ENCODE results near the gene DCAF7.

DNA sequence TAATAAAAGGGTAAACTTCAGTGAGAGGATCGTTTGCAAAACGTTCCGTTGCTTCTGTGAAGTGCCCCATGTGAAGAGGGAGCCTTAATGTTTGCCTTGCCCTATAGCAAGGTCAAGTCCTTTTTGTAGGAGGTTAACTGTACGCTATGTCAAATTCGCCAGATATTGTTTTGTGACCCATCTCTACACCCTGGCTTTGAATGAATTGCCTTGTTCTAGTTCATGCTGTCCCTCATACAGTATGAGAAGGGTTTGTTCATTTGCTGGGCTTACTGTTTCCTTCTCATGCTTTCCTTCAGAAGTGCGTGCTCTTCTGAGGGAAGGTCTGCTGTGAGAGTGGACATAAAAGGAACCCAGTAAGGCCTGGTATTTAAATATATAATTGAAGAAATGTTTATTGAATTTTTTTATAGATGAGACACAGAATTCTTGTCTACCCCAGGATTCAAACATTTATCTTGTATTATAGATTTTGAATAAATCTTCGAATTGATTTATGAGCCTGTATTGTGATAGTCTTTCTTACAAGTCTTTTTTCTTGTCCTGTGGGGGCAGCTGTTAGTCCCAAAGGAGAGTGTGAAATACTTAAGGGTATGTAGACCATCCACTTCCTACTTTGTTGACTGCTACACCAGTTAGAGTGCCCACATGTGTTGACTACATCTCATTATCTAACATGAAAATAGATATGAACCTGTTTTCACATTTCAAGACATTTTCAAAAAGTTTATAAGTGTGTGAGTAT is 73.7 kb downstream of the DCAF7 start:
- no peak for TF ChIP-seq ZNF274 (IDR thresholded peaks at IDR 0.05; ENCODE audit: low read depth, low read length)
- no peak for TF ChIP-seq SUZ12 (IDR thresholded peaks at IDR 0.05; ENCODE audit: extremely low read depth, insufficient read depth, insufficient read length)
- TF ChIP-seq YY1 (IDR thresholded peaks at IDR 0.05; ENCODE audit: insufficient read depth, insufficient read length) = no peak

Measured in NT2/D1 (cell line).